PC-9 (cell line): ENCODE measurements around the gene EXO1.

Source experiments
- EZH2 ChIP-seq: fragments of 200-600 bp; sonication (generic); IDR thresholded peaks from 2 replicates; pipeline ENCODE4 v1.8.0; 2017; ENCODE audit warnings: antibody characterized with exemption, low read depth
- TF ChIP-seq, protein P1 (sequence below): fragments of 200-600 bp; sonication (generic); conservative IDR thresholded peaks from 2 replicates; pipeline ENCODE4 v1.6.1; 2017; ENCODE audit warnings: mixed run types, antibody characterized with exemption, mild to moderate bottlenecking, moderate library complexity

DNA sequence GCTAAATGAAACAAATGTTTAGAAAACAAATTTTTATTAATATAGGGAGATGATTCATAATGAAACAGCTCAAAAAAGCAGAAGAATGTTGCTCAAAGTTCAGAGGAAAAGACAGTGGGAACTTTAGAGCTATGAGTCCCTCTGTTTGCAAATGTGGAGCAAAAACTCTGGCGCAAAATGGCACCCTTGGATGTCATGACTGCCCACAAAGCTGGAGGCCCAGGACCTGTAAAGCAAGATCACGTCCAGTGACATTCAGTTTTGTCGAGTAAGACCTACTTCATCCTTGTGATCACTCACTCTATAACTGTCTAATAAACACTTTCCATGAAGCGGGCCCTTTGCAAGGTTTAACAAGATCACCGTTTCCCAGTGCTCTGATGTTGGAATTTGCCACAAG lies 9.1 kb upstream of the EXO1 start:
- TF ChIP-seq, protein P1, sequence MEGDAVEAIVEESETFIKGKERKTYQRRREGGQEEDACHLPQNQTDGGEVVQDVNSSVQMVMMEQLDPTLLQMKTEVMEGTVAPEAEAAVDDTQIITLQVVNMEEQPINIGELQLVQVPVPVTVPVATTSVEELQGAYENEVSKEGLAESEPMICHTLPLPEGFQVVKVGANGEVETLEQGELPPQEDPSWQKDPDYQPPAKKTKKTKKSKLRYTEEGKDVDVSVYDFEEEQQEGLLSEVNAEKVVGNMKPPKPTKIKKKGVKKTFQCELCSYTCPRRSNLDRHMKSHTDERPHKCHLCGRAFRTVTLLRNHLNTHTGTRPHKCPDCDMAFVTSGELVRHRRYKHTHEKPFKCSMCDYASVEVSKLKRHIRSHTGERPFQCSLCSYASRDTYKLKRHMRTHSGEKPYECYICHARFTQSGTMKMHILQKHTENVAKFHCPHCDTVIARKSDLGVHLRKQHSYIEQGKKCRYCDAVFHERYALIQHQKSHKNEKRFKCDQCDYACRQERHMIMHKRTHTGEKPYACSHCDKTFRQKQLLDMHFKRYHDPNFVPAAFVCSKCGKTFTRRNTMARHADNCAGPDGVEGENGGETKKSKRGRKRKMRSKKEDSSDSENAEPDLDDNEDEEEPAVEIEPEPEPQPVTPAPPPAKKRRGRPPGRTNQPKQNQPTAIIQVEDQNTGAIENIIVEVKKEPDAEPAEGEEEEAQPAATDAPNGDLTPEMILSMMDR: no peak
- TF ChIP-seq EZH2: no peak
